Thyroid gland (tissue), 4 donors: ENCODE measurements around the gene ESR1.
"Not testable (repeated sequence)": the region's sequence is repeated elsewhere in the genome, so short reads cannot be mapped to it uniquely, and the experiment has no call there.

Experiments used
- CTCF ChIP-seq, 6 experiments: fragments of 200-600 bp in 3 of 6; fragments of 450-650 bp in 3 of 6; sonication (generic) in 3 of 6; IDR thresholded peaks; one replicate each; pipeline ENCODE4 v1.5.1; 2016 to 2019; ENCODE audit warnings: antibody characterized with exemption in 6 of 6, mild to moderate bottlenecking in 2 of 6, inconsistent platforms in 1 of 6, moderate library complexity in 1 of 6
- POLR2A ChIP-seq, 2 donors: fragments of 450-650 bp; IDR thresholded peaks; one replicate each; pipeline ENCODE4 v1.6.1; 2017; ENCODE audit warnings: antibody characterized with exemption in 2 of 2, mild to moderate bottlenecking in 2 of 2, moderate library complexity in 1 of 2

- TF ChIP-seq CTCF, POLR2A (IDR thresholded peaks at IDR 0.05): not testable (repeated sequence)
Measured at GRCh38 chr6:151899221-151899620, 91.7 kb downstream of the ESR1 start.
